Skeletal muscle tissue (tissue), 4 donors: ENCODE measurements around the gene NELL1. TPM values are rescaled to one million over a fixed set of nuclear protein-coding genes. Genes with fewer than 3 reads are reported as not detected.
"Not testable (repeated sequence)": the region's sequence is repeated elsewhere in the genome, so short reads cannot be mapped to it uniquely, and the experiment has no call there.

Experiments
- H3K27ac ChIP-seq: one replicate; pipeline ENCODE4 v1.7.0; 2013; ENCODE audit warnings: mild to moderate bottlenecking, low read depth, low read length, inconsistent platforms
- H3K27me3 ChIP-seq, 3 donors: one replicate each; pipeline ENCODE4 v1.7.0; 2013; ENCODE audit warnings: low read length in 3 of 3; ENCODE audit not compliant: control insufficient read depth in 3 of 3, insufficient read depth in 3 of 3
- H3K36me3 ChIP-seq, 3 donors: one replicate each; pipeline ENCODE4 v1.7.0; 2013; ENCODE audit warnings: low read length in 3 of 3; ENCODE audit not compliant: control insufficient read depth in 3 of 3, insufficient read depth in 3 of 3
- H3K4me1 ChIP-seq, 3 donors: one replicate each; pipeline ENCODE4 v1.7.0; 2013; ENCODE audit warnings: low read length in 3 of 3, mild to moderate bottlenecking in 3 of 3; ENCODE audit not compliant: control insufficient read depth in 3 of 3, insufficient read depth in 3 of 3
- H3K4me3 ChIP-seq, 3 donors: one replicate each; pipeline ENCODE4 v1.7.0; 2013; ENCODE audit warnings: low read length in 3 of 3
- H3K9ac ChIP-seq, 3 donors: one replicate each; pipeline ENCODE4 v1.7.0; 2013; ENCODE audit warnings: low read length in 3 of 3, mild to moderate bottlenecking in 3 of 3, moderate library complexity in 2 of 3, low read depth in 1 of 3
- H3K9me3 ChIP-seq, 3 donors: one replicate each; pipeline ENCODE4 v1.7.0; 2013; ENCODE audit warnings: low read length in 3 of 3; ENCODE audit not compliant: control insufficient read depth in 3 of 3
- total RNA-seq: library from RNA; depleted of rRNA; stranded (reverse); fragments of >200 nt; gene quantifications from one replicate; pipeline ENCODE4 v1.2.3, GENCODE V29; 2014
- donor health status: Osteomylitis.

The NELL1 gene
- total RNA-seq, 1 donor from 2014 or later = 3.7 TPM

DNA sequence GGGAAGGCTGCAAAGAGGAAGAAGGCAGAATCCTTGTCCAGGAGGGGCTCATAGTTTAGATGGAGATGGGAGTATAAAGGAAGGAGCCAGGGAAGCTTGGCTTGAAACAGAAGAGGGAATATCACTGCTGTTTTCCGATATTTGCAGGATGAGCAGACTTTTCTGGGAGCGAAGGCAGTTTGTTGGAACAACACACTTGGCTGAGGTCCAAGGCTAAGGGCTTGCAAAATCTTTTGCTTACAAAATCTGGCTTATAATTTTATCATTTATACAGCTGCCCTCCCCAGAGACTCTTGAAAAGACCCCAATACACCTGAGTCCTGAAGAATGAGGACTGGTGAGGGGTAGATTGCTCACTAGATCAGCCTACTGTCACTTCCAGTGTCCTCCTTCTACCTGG is 174.8 kb downstream of the NELL1 start:
- H3K4me1 ChIP-seq = no peaks in the 10 kb centered on the region
- no peaks in the 10 kb centered on the region for H3K36me3 ChIP-seq
- H3K9ac ChIP-seq = no peak overlapping the region
- no peaks in the 10 kb centered on the region for H3K27me3 ChIP-seq
- no peaks in the 10 kb centered on the region for H3K9me3 ChIP-seq
- no peak overlapping the region for H3K4me3 ChIP-seq
- H3K27ac ChIP-seq = no peak overlapping the region

DNA sequence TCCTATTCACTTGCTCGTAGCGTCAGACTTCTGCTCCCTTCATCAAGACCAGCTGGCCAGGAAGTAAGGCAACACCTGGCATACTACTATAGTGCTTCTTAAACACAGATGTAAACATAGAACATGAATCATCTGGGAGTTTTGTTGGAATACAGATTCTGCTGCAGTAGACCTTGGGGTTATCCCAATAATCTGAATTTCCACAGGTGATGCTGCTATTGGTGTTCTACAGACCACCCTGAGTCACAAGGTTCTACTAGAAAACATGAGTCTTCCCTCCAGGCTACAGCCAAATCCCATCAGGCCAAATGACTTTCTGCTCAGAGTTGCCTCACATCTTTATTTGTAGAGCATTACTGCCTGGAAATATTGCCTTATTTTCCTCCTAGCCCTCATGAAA is 175.2 kb downstream of the NELL1 start:
- H3K4me1 ChIP-seq = no peaks in the 10 kb centered on the region
- no peaks in the 10 kb centered on the region for H3K36me3 ChIP-seq
- no peak overlapping the region for H3K4me3 ChIP-seq
- H3K27ac ChIP-seq = no peak overlapping the region
- no peaks in the 10 kb centered on the region for H3K27me3 ChIP-seq
- H3K9me3 ChIP-seq = no peaks in the 10 kb centered on the region
- no peak overlapping the region for H3K9ac ChIP-seq

DNA sequence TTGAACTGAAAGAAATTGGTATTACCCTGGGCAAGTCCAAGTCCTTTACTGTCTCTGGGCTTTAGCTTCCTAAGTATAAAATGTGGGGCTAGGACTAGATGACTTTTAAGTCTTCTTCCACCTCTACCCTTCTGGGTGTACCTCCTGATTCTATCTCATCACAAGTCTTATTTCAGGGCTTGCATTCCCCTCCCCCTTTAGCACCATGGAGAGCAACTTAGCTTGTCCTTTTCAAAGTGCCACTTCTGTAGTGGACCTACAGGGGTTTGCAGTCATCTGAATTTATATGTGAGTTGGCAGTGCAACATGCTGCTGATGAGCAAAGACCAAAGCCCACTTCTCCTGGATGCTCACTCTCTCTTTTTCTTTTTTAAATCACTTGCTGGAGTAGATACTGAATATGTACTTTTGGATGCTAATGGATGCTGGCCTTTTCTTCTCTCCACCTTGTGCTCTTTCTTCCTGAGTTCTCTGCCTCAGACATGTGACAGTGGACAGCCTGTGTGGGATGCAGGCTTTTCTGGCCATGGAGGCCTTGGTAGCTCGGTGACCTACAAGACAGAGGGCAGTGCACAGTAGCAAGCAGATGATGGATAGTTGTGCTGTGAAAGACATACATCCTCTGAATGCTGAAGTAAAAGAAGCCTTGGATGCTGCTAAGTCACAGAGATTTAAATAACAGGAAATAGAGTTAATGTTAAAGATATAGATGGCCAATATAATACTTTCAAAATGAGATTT is 185.0 kb downstream of the NELL1 start:
- Histone ChIP-seq H3K27ac (no peak overlapping the region), H3K27me3 (no peaks in the 10 kb centered on the region), H3K9me3 (no peaks in the 10 kb centered on the region), H3K4me3 (no peak overlapping the region), H3K4me1 (no peaks in the 10 kb centered on the region), H3K9ac (no peak overlapping the region), H3K36me3 (no peaks in the 10 kb centered on the region)

DNA sequence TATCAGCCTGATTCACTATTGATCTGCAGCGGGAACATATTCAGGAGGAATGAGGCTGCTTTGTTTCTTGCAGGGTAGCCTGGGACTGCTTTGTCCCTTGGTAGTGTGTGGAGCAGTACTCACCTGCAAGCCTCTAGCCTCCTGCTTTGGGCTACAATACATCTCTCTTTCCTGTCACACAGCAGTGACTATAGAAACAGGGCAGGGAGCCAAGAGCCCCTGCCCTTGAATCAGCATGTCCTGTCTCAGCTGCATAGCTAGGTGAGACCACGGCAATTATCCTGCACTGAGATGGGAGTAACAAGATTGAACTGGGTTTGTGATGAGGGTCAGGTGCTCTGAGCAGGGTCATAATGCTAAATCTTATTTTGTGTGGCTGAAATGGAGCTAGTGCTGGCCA is 191.9 kb downstream of the NELL1 start:
- Histone ChIP-seq H3K4me1 (no peaks in the 10 kb centered on the region), H3K36me3 (no peaks in the 10 kb centered on the region), H3K4me3 (no peak overlapping the region), H3K9ac (no peak overlapping the region), H3K9me3 (no peaks in the 10 kb centered on the region), H3K27me3 (no peaks in the 10 kb centered on the region), H3K27ac (no peak overlapping the region)

DNA sequence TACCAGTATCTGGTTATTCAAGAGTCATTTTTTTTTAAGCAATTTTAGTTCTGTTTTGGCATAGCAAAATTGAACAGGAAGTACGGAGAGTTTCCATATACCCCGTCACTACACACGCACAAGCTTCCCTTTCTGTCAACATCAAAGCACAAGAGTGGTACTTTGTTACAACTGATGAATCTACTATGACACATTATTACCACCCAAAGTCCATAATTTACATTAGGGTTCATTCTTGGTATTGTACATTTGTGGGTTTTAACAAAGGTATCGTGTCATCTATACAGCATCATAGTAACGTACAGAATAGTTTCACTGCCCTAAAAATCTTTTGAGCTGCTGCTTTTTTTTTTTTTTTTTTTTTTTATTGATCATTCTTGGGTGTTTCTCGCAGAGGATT is 192.9 kb downstream of the NELL1 start:
- H3K36me3 ChIP-seq, H3K4me3 ChIP-seq, H3K27ac ChIP-seq, H3K27me3 ChIP-seq, H3K9me3 ChIP-seq, H3K4me1 ChIP-seq, H3K9ac ChIP-seq: not testable (repeated sequence)

DNA sequence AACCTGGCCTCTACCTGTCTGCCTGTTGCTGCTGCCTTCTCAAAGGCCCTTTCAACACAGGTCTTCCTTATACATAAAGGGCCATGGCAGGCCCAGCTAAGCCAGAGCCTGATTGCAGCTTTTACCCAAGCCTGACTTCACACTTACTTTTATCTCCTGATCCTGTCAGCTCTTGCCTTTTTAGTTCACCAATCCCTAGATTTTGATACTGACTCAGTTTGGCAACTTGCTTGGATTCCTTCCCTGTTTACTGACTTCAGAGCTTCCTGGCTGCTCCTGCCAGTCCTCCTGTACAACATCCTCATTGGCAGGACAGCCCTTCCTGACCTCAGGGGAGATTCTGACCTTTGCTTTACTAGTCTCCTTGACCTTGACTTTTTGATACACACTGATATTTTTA is 195.2 kb downstream of the NELL1 start:
- no peak overlapping the region for H3K9ac ChIP-seq
- no peaks in the 10 kb centered on the region for H3K9me3 ChIP-seq
- no peak overlapping the region for H3K27ac ChIP-seq
- no peaks in the 10 kb centered on the region for H3K36me3 ChIP-seq
- no peaks in the 10 kb centered on the region for H3K4me1 ChIP-seq
- no peaks in the 10 kb centered on the region for H3K27me3 ChIP-seq
- no peak overlapping the region for H3K4me3 ChIP-seq

DNA sequence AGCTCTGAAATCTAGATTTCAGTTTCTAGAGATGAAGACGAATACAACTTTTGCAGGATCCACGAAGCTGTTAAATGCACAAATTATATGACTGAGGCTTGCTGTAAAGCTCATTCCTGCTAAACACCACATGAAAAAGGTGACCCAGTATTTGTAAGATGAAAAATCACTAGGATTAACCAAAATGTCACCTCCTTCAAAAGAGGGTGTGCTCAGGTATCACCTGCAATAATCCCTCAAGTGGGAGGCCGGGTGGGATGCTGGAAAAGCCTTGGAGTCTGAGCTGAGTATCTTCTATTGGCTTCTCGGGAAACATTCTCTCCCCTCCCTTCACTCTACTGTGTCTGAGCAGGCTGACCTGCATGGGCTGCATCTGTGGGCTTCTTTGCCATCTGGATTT is 195.8 kb downstream of the NELL1 start:
- Histone ChIP-seq H3K4me3 (no peak overlapping the region), H3K4me1 (no peaks in the 10 kb centered on the region), H3K36me3 (no peaks in the 10 kb centered on the region), H3K9ac (no peak overlapping the region), H3K9me3 (no peaks in the 10 kb centered on the region), H3K27ac (no peak overlapping the region), H3K27me3 (no peaks in the 10 kb centered on the region)

DNA sequence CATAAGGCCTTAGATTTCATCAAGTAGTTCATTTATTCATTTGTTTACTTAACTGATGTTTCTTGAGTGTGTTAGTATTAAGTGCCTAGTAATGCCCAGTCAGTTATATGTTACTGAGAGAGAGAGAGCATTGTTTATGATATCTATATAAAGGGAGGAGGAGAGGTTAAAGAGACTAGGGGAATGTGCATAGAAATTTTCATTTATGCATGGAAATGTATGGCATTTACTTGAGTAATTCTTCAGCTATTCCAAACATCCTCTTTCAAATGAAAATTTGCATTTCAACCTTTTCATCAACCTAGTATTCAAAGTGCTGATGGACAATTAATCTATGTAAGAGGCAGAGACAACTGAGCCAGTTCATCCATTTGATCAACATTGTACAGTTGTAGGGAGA is 199.7 kb downstream of the NELL1 start:
- Histone ChIP-seq H3K27me3 (no peaks in the 10 kb centered on the region), H3K9ac (no peak overlapping the region), H3K4me3 (no peak overlapping the region), H3K27ac (no peak overlapping the region), H3K36me3 (no peaks in the 10 kb centered on the region), H3K9me3 (no peaks in the 10 kb centered on the region), H3K4me1 (no peaks in the 10 kb centered on the region)

DNA sequence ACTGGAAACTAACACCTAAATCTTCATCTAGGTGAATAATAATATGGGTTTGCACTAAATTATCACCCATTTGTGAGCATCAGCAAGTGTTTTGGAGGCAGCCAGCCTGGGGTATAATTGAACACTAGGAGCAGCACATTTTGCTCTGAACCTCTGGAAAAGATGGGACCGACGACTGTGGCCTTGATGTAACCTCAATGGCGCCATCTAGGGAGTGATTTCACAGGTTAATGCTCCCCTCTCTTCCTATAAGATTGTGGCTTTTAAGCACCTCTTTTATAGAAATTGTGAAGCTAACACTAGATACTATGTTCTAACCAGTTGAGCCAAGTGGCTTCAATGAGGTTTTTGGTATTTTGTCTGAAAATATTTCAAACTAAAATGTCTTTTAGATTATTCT is 203.7 kb downstream of the NELL1 start:
- Histone ChIP-seq H3K36me3 (no peaks in the 10 kb centered on the region), H3K9ac (no peak overlapping the region), H3K27me3 (no peaks in the 10 kb centered on the region), H3K27ac (no peak overlapping the region), H3K9me3 (no peaks in the 10 kb centered on the region), H3K4me3 (no peak overlapping the region), H3K4me1 (no peaks in the 10 kb centered on the region)

DNA sequence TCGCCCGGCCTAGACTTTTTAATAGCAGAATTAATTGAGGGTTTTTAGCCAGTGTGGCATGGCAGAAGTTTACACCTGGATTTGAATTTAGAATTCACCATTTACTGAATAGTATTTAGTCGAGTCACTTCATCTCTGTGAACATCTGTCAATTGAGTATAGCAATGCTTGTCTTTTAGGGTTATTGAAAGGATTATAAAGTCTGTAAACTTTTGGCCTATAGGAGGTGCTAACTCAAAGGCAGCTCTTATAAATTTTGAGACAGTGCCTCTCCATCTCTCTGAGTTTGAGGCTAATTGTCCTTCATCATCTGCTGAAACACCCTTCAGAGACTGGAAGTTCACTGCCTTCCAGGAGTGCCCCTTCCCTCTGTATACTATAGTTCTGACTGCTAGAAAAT is 205.0 kb downstream of the NELL1 start:
- H3K9ac ChIP-seq = no peak overlapping the region
- H3K4me3 ChIP-seq = no peak overlapping the region
- H3K36me3 ChIP-seq = no peaks in the 10 kb centered on the region
- no peaks in the 10 kb centered on the region for H3K4me1 ChIP-seq
- no peaks in the 10 kb centered on the region for H3K9me3 ChIP-seq
- no peak overlapping the region for H3K27ac ChIP-seq
- H3K27me3 ChIP-seq = no peaks in the 10 kb centered on the region
